HG02759 (cell line): ENCODE results near the gene SYNPO2.

Experiments
- ATAC-seq: cut with Tn5 transposase; IDR thresholded peaks from one replicate; pipeline ENCODE4 v1.9.1; 2021; ENCODE audit warnings: mild to moderate bottlenecking, moderate library complexity; ENCODE audit not compliant: unreplicated experiment

Gene SYNPO2

DNA sequence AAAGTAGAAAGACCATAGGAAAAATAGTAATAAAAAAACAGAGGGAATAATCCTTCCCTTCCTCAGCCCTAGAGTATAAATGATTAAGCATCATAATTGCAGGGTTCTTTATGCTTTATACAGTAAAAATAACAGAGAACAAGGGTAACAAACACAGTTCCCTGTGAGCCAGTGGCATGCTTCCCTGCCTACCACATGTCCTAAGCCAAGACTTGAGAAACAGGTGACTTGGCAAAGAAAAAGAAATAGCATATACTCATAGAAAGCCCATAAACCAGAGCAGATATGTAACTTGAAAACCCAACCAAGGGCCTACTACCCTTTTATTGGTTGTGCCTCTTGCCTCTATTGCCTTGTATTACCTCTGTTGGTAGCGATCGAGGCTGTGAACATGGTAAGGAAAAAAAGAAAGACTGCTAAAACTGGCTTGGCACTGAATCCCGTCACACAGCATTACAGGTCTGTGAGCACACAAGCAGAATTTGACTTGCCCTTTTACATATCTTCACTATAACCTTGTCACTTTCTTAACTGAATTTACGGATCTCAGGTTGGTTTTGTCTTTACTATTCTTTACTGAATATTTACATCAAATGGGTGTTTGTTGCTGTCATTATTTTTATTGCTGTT lies 216.1 kb downstream of the SYNPO2 start:
- no peak for ATAC-seq

DNA sequence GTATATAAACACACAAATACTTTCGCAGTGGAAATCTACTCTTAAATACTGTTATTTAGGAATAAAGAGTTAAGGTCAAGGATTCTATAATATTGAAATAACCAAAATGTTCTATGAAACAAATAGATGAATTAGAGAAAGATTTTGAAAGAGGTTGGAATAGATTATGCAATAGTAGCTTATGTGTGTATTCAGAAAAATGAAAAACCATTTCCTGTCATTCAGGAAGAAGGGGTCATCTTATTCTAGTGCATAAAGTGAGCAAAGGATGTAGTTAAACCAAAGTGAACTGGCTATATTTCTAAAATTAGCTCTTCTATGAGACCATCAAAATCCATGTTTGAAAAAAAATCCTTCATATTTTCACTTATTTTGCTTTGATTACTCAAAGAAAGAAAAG lies 217.0 kb downstream of the SYNPO2 start:
- no peak for ATAC-seq

DNA sequence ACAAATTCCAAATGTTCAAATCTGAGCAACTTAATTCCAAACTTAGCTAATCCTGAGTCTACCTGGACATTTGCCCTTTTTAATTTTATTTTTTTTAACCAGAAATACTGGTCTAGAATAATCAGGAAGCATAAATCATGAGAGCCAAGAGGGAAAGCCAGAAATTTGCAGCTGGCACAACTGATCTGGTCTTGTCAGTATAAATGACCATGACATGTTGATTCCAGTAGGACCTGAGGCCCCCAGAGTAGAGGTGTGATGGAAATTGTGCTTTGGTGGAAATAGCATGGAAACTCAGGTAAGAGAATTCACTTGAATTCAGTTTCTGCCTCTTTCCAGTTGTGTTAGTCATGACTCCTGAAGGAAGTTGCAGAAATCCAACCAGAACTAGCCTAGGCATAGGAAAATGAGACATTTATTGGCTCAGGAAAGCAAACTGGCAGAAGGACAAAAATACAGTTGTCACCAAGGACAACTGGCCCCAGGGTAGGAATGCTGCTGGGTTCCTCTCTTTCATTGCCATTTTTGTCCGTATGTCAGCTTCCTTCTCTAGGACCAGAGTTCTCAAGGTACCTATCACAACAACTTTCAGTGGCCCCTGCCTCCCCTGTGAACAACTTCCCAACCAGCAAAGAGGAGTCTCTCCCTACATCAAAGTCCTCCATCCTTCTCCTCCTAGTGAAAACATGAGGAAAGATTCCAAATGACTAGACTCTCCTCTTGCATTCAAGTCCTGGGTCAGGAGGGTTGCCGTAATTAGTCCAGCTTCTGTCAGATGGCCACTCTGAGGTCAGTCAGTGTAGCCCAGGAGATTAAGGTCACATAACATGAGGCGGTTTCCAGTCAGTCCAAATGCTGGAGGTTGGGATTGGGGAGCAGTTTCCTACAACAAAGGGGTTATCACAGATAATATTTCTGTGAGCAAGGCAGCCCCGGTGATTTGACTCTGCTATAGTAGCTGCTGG lies 217.7 kb downstream of the SYNPO2 start:
- no peak for ATAC-seq

DNA sequence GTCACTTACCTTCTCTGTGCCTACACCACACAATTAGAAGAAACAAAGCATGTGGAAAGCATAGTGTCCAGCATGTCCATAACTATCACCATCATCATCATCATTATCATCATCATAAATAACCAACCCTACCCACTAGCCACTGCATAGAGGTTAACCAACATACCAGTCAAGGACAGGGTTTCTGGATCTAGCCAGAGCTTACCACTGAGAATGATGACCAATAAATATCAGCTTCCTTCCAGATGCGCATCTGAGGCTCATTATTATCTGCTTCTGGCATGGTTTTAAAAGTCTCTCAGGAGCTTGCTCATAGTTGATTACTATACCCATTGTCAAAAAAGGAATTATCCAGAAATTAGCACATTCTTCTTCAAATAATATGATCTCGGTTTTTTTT lies 221.5 kb downstream of the SYNPO2 start:
- ATAC-seq, result no peak
